GM12864 (cell line): ENCODE measurements around the gene CAP2.
A peak's percentile ranks its signal among the peaks of the same experiment; 100 is the strongest.

Experiments used
- DNase-seq: peaks from one replicate; pipeline ENCODE4 v3.0.0-alpha.2; 2011; ENCODE audit warnings: low read depth
- H3K4me3 ChIP-seq: 2 replicates; pipeline ENCODE4 v1.5.1; 2011; ENCODE audit warnings: mild to moderate bottlenecking, low read depth, low read length, control low read depth
- TF ChIP-seq, protein P1 (sequence below): IDR thresholded peaks from 2 replicates; pipeline ENCODE4 v1.5.1; 2011; ENCODE audit warnings: low read depth, mild to moderate bottlenecking, moderate library complexity, low read length, control low read depth, inconsistent platforms; ENCODE audit errors: missing control alignments

CAP2 gene

GRCh38 chr6:17497535-17498095 is 104.2 kb downstream of the CAP2 start:
- TF ChIP-seq, protein P1, sequence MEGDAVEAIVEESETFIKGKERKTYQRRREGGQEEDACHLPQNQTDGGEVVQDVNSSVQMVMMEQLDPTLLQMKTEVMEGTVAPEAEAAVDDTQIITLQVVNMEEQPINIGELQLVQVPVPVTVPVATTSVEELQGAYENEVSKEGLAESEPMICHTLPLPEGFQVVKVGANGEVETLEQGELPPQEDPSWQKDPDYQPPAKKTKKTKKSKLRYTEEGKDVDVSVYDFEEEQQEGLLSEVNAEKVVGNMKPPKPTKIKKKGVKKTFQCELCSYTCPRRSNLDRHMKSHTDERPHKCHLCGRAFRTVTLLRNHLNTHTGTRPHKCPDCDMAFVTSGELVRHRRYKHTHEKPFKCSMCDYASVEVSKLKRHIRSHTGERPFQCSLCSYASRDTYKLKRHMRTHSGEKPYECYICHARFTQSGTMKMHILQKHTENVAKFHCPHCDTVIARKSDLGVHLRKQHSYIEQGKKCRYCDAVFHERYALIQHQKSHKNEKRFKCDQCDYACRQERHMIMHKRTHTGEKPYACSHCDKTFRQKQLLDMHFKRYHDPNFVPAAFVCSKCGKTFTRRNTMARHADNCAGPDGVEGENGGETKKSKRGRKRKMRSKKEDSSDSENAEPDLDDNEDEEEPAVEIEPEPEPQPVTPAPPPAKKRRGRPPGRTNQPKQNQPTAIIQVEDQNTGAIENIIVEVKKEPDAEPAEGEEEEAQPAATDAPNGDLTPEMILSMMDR, result no peak
- no peak for DNase-seq
- no peak overlapping the region for H3K4me3 ChIP-seq

- TF ChIP-seq, protein P1, result no peak
- no peak for DNase-seq
- no peak overlapping the region for H3K4me3 ChIP-seq
Measured at GRCh38 chr6:17501442-17501841, 108.0 kb downstream of the CAP2 start.

DNA sequence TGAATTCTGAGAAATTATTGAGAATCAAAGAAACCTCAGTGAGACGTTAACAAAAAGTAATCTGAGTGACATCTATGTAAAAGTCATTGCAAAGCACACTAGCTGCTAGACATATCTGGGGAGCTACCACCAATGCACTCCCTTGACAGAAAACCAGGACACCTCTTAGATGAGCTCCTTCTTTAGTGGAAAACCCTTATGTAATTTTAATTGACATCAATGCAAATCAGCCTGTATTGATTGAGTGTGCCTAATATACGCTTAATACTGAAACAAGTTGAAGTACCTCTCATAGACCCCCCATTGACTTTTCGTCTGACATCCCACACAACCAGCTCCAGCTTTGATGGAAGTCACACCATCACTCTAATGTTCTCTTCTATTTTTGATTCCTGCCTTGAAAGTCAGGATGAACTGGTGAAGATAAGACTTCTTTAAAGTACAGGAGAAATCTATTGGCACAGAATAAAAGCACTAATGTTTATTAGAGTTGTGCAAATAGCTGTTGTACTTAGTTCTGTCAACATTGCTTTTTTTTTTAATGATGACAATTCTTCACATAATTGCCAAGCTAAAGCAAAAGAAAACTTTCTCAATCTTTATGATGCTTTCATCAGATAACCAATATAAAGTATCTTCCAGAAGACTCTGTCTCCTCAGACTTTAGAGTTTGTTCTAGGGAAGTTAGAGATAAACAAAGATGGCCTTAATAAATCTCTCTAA is 108.7 kb downstream of the CAP2 start:
- H3K4me3 ChIP-seq, result no peak overlapping the region
- TF ChIP-seq, protein P1, result no peak
- DNase-seq, result no peak

DNA sequence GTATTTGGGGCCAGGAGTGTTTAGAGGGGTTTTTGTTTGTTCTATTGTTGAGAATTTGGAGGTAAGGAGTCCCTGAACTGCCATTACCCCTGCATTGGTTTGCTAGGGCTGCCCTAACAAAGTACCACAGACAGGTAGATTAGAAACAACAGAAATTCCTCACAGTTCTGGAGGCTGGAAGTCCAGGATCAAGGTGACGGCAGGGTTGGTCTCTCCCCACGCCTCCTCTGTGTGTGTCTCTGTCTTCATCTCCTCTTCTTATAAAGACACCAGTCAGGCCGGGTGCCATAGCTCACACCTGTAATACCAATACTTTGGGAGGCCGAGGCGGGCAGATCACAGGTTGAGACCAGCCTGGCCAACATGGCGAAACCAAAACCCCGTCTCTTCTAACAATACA is 109.7 kb downstream of the CAP2 start:
- H3K4me3 ChIP-seq, result no peak overlapping the region
- TF ChIP-seq, protein P1, result no peak
- DNase-seq, result no peak

DNA sequence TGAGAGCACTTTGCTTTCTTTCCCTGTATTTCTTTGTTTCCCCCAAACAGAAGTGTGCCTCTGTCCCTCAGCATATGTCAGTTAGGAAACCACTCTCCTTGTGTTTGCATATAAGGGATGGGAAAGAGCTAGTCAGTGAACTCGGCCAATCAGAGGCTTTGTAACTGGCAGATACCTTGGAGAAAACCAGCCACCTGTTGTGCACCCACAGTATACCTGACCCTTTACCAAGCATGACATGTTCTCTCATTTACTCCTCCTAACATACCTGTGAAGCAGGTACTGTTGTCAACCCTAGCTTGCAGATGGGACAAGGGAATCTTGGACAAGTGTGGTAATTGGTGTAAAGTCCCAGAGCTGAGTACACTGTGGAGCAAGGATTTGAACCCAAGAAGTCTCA is 110.6 kb downstream of the CAP2 start:
- H3K4me3 ChIP-seq, result no peak overlapping the region
- TF ChIP-seq, protein P1, result no peak
- DNase-seq, result no peak

- DNase-seq, result no peak
- TF ChIP-seq, protein P1, result peak; percentile 17
- H3K4me3 ChIP-seq, result no peak overlapping the region
Measured at GRCh38 chr6:17505062-17505476, 111.7 kb downstream of the CAP2 start.
